Measurements from ENCODE around the gene MADCAM1.

DNA sequence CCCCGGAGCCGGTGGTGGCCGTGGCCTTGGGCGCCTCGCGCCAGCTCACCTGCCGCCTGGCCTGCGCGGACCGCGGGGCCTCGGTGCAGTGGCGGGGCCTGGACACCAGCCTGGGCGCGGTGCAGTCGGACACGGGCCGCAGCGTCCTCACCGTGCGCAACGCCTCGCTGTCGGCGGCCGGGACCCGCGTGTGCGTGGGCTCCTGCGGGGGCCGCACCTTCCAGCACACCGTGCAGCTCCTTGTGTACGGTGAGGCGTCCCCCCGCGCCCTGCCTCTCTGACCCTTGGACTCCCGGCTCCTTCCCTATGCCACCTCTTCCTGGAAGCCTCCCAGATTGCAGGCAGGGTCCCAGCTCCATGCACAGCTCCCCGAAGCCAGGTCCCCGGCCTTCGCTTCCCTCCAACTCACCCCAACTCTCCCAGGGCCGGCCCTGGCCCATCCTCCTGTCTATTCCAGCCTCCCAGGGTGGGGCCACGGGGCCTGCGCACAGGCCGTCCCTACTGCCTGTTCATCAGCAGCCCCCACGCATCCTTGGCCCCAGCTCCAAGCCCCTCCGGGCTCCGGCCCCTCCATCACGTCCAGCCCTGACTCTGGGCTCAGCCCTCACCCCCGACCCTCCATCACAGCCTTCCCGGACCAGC is 1.7 kb downstream of the MADCAM1 start:
- TF ChIP-seq, protein P1, sequence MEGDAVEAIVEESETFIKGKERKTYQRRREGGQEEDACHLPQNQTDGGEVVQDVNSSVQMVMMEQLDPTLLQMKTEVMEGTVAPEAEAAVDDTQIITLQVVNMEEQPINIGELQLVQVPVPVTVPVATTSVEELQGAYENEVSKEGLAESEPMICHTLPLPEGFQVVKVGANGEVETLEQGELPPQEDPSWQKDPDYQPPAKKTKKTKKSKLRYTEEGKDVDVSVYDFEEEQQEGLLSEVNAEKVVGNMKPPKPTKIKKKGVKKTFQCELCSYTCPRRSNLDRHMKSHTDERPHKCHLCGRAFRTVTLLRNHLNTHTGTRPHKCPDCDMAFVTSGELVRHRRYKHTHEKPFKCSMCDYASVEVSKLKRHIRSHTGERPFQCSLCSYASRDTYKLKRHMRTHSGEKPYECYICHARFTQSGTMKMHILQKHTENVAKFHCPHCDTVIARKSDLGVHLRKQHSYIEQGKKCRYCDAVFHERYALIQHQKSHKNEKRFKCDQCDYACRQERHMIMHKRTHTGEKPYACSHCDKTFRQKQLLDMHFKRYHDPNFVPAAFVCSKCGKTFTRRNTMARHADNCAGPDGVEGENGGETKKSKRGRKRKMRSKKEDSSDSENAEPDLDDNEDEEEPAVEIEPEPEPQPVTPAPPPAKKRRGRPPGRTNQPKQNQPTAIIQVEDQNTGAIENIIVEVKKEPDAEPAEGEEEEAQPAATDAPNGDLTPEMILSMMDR (conservative IDR thresholded peaks at IDR 0.05): no peak
- TF ChIP-seq ZFX (IDR thresholded peaks at IDR 0.05): no peak

Data from C4-2B (cell line).